ENCODE data around the gene RNF144A. TPM values are rescaled to one million over a fixed set of nuclear protein-coding genes. Genes with fewer than 3 reads are reported as not detected.
"Not testable (repeated sequence)": the region's sequence is repeated elsewhere in the genome, so short reads cannot be mapped to it uniquely, and the experiment has no call there.

RNF144A gene
- total and polyA plus RNA-seq, 2 experiments from 2014 or later: 5.4 to 10.1 TPM

- Histone ChIP-seq H3K36me3 (replicated peaks; ENCODE audit: insufficient read depth, low read depth) (no peaks in the 10 kb centered on the region), H2AFZ (no peak overlapping the region), H4K20me1 (ENCODE audit: insufficient read depth, poor library complexity, severe bottlenecking) (no peaks in the 10 kb centered on the region), H3K4me1 (ENCODE audit: insufficient read depth) (no peaks in the 10 kb centered on the region), H3K9me3 (ENCODE audit: low read depth) (no peaks in the 10 kb centered on the region), H3K27me3 (no peaks in the 10 kb centered on the region), H3K4me2 (no peak overlapping the region), H3K27ac (no peak overlapping the region), H3K9me2 (replicated peaks; ENCODE audit: insufficient read depth) (no peaks in the 10 kb centered on the region), H3K4me3 (no peak overlapping the region), H3K79me2 (no peaks in the 10 kb centered on the region)
- DNase-seq (ENCODE audit: low spot score): no peak
- TF ChIP-seq EZH2phosphoT487 (IDR thresholded peaks at IDR 0.05; ENCODE audit: low read depth, severe bottlenecking, unreplicated experiment) (no peak), EZH2 (IDR thresholded peaks at IDR 0.05; ENCODE audit: borderline replicate concordance) (no peak), CTCF (IDR thresholded peaks at IDR 0.05; ENCODE audit: poor library complexity) (no peak)
- 94% methylated on average over 12 of the region's 12 CpGs for WGBS (ENCODE audit: low lambda C conversion rate, missing lambda C conversion rate)
These were observed 77.4 kb downstream of the RNF144A start for GRCh38 chr2:6994536-6995128.

DNA sequence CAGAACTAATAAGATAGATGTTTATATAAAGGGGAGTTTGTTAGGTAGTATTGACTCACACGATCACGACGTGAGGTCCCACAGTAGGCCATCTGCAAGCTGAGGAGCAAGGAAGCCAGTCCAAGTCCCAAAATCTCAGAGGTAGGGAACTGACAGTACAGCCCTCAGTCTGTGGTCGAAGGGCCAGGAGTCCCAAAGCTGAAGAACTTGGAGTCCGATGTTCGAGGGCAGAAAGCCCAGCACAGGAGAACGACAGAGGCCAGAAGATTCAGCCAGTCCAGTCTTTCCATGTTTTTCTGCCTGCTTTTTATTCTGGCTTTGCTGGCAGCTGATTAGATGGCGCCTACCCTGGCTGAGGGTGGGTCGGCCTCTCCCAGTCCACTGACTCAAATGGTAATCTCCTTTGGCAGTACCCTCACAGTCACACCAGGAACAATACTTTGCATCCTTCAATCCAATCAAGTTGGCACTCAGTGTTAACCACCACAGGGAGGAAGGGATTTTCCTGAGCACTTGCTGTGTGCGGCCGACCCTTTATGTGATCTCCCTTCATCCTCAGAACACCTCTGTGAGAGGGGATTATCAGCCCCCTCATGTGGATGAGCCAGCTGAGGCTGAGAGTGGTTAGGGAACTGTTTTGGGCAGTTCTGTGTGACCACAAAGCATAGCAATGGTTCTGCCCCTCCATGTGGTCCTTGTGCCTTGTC is 78.3 kb downstream of the RNF144A start:
- WGBS (ENCODE audit: low lambda C conversion rate, missing lambda C conversion rate): 91% methylated on average over 11 of the region's 11 CpGs
- DNase-seq (ENCODE audit: low spot score): no peak
- TF ChIP-seq EZH2phosphoT487 (IDR thresholded peaks at IDR 0.05; ENCODE audit: low read depth, severe bottlenecking, unreplicated experiment) (no peak), EZH2 (IDR thresholded peaks at IDR 0.05; ENCODE audit: borderline replicate concordance) (no peak), CTCF (IDR thresholded peaks at IDR 0.05; ENCODE audit: poor library complexity) (no peak)
- no peaks in the 10 kb centered on the region for H3K4me1 ChIP-seq (ENCODE audit: insufficient read depth)
- H3K9me2 ChIP-seq (replicated peaks; ENCODE audit: insufficient read depth): no peaks in the 10 kb centered on the region
- no peaks in the 10 kb centered on the region for H3K36me3 ChIP-seq (replicated peaks; ENCODE audit: insufficient read depth, low read depth)
- H3K27me3 ChIP-seq: no peaks in the 10 kb centered on the region
- H3K4me3 ChIP-seq: no peak overlapping the region
- no peak overlapping the region for H2AFZ ChIP-seq
- no peak overlapping the region for H3K27ac ChIP-seq
- H4K20me1 ChIP-seq (ENCODE audit: insufficient read depth, poor library complexity, severe bottlenecking): no peaks in the 10 kb centered on the region
- H3K4me2 ChIP-seq: no peak overlapping the region
- H3K9me3 ChIP-seq (ENCODE audit: low read depth): no peaks in the 10 kb centered on the region
- H3K79me2 ChIP-seq: no peaks in the 10 kb centered on the region

DNA sequence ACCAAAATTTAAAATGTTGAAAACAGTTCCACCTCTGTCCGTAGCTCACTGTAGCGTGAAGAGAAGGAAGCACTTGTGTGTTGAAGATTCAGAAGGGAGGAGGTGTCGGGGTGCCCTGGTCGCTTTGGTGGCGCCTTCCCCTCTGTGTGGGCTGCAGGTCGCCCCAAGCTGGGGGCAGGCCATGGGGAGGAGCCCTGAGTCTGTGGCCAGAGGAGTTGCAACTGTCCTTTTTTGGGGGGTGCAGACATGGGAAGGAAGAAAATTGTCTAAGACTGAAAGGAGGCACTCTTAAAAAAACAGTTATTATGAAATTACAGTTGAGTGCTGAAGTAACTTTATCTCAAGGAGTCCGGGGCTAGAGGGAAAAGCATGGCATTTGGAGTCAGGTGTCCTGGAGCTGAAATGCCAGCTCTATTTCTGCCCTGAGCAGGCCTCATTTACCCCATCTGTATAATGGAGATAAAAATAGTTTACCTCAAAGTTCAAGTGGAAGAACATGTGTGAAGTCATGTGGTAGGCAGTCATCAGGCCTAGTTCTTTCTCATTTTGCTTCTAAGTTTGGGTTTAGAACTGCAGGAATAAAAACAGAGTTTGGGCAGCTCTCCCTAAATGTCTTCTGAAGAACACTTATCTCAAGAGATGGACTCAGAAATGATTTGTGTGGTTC is 82.1 kb downstream of the RNF144A start:
- Histone ChIP-seq H3K36me3 (replicated peaks; ENCODE audit: insufficient read depth, low read depth) (no peaks in the 10 kb centered on the region), H2AFZ (no peak overlapping the region), H3K4me3 (no peak overlapping the region), H3K79me2 (no peaks in the 10 kb centered on the region), H3K4me1 (ENCODE audit: insufficient read depth) (no peaks in the 10 kb centered on the region), H3K27ac (no peak overlapping the region), H3K9me2 (replicated peaks; ENCODE audit: insufficient read depth) (no peaks in the 10 kb centered on the region), H4K20me1 (ENCODE audit: insufficient read depth, poor library complexity, severe bottlenecking) (no peaks in the 10 kb centered on the region), H3K4me2 (no peak overlapping the region), H3K27me3 (no peaks in the 10 kb centered on the region), H3K9me3 (ENCODE audit: low read depth) (no peaks in the 10 kb centered on the region)
- WGBS (ENCODE audit: low lambda C conversion rate, missing lambda C conversion rate): 98% methylated on average over 7 of the region's 7 CpGs
- TF ChIP-seq EZH2phosphoT487 (IDR thresholded peaks at IDR 0.05; ENCODE audit: low read depth, severe bottlenecking, unreplicated experiment) (no peak), EZH2 (IDR thresholded peaks at IDR 0.05; ENCODE audit: borderline replicate concordance) (no peak), CTCF (IDR thresholded peaks at IDR 0.05; ENCODE audit: poor library complexity) (no peak)
- no peak for DNase-seq (ENCODE audit: low spot score)

DNA sequence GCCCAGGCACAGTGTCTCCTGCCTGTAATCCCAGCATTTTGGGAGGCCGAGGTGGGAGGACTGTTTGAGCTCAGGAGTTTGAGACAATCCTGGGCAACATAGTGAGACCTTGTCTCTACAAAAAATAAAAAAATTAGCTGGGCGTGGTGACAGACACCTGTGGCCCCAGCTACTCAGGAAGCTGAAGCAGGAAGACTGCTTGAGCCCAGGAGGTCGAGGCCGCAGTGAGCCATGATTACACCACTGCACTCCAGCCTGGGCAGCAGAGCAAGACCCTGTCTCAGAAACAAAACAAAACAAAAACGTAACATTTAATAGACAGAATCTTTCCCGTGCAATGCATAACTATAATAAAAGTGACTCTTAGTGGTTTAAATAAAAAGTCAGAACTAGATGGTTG is 84.2 kb downstream of the RNF144A start:
- H3K9me2 ChIP-seq (replicated peaks; ENCODE audit: insufficient read depth); H3K27ac ChIP-seq; H4K20me1 ChIP-seq (ENCODE audit: insufficient read depth, poor library complexity, severe bottlenecking); DNase-seq (ENCODE audit: low spot score); H3K4me1 ChIP-seq (ENCODE audit: insufficient read depth); H3K9me3 ChIP-seq (ENCODE audit: low read depth); H3K4me2 ChIP-seq; H3K4me3 ChIP-seq; H3K36me3 ChIP-seq (replicated peaks; ENCODE audit: insufficient read depth, low read depth); H2AFZ ChIP-seq; H3K27me3 ChIP-seq; H3K79me2 ChIP-seq: not testable (repeated sequence)
- WGBS (ENCODE audit: low lambda C conversion rate, missing lambda C conversion rate): 93% methylated on average over 6 of the region's 6 CpGs
